Umbilical cord (tissue), 2 donors: Measurements from ENCODE around the gene KEAP1. TPM values are rescaled to one million over a fixed set of nuclear protein-coding genes. Genes with fewer than 3 reads are reported as not detected.
"Not testable (repeated sequence)": the region's sequence is repeated elsewhere in the genome, so short reads cannot be mapped to it uniquely, and the experiment has no call there.

ENCODE experiments used
- DNase-seq: peaks from one replicate; pipeline ENCODE4 v3.0.0-alpha.2; 2015; ENCODE audit warnings: low spot score
- total RNA-seq: library from RNA; depleted of rRNA; stranded (reverse); fragments of >200 nt; gene quantifications from one replicate; pipeline ENCODE4 v1.2.3, GENCODE V29; 2014; ENCODE audit warnings: low replicate concordance; ENCODE audit not compliant: insufficient read depth

KEAP1 gene
- total RNA-seq, 1 donor from 2014 or later = 43.1 TPM

- no peak for DNase-seq
These were observed 3.5 kb downstream of the KEAP1 start for GRCh38 chr19:10499550-10500246.

- DNase-seq = no peak
These were observed 5.8 kb downstream of the KEAP1 start for GRCh38 chr19:10497371-10497770.

- DNase-seq = no peak
These were observed 11.6 kb downstream of the KEAP1 start for GRCh38 chr19:10491472-10492047.

- no peak for DNase-seq
These were observed 16.6 kb downstream of the KEAP1 start for GRCh38 chr19:10486551-10486950.

- peak; percentile 92 for DNase-seq
These were observed 24.2 kb downstream of the KEAP1 start for GRCh38 chr19:10478903-10479384.

- DNase-seq = no peak
These were observed 24.7 kb downstream of the KEAP1 start for GRCh38 chr19:10478476-10478875.

GRCh38 chr19:10474962-10475451 is 28.1 kb downstream of the KEAP1 start:
- no peak for DNase-seq

GRCh38 chr19:10473192-10473591 is 30.0 kb downstream of the KEAP1 start:
- DNase-seq = no peak

GRCh38 chr19:10471909-10472308 is 31.2 kb downstream of the KEAP1 start:
- DNase-seq = peak; percentile 41

- DNase-seq = no peak
These were observed 35.0 kb downstream of the KEAP1 start for GRCh38 chr19:10468133-10468532.

GRCh38 chr19:10467104-10467706 is 36.0 kb downstream of the KEAP1 start:
- no peak for DNase-seq

- DNase-seq = no peak
These were observed 38.7 kb downstream of the KEAP1 start for GRCh38 chr19:10464456-10464855.

- no peak for DNase-seq
These were observed 40.6 kb downstream of the KEAP1 start for GRCh38 chr19:10462557-10462956.

GRCh38 chr19:10462042-10462441 is 41.1 kb downstream of the KEAP1 start:
- DNase-seq = not testable (repeated sequence)

- DNase-seq = peak; percentile 89
These were observed 41.9 kb downstream of the KEAP1 start for GRCh38 chr19:10461047-10461949.

- DNase-seq = no peak
These were observed 42.5 kb downstream of the KEAP1 start for GRCh38 chr19:10460714-10461046.

GRCh38 chr19:10458733-10459132 is 44.4 kb downstream of the KEAP1 start:
- DNase-seq = not testable (repeated sequence)

- DNase-seq = no peak
These were observed 48.9 kb downstream of the KEAP1 start for GRCh38 chr19:10454267-10454666.

- no peak for DNase-seq
These were observed 49.3 kb downstream of the KEAP1 start for GRCh38 chr19:10453852-10454251.

GRCh38 chr19:10452726-10453618 is 50.2 kb downstream of the KEAP1 start:
- DNase-seq = no peak
